Colonic mucosa (tissue), 4 donors: Measurements from ENCODE around the gene LLCFC1. TPM values are rescaled to one million over a fixed set of nuclear protein-coding genes. Genes with fewer than 3 reads are reported as not detected.

Experiments used
- DNase-seq: peaks from one replicate; pipeline ENCODE4 v3.0.0-alpha.2; 2020
- H3K27ac ChIP-seq: fragments of 200-600 bp; one replicate; pipeline ENCODE4 v1.8.0; 2021
- H3K27me3 ChIP-seq: fragments of 200-600 bp; one replicate; pipeline ENCODE4 v1.8.0; 2021
- H3K36me3 ChIP-seq: fragments of 200-600 bp; one replicate; pipeline ENCODE4 v1.8.0; 2021
- H3K4me1 ChIP-seq: fragments of 200-600 bp; one replicate; pipeline ENCODE4 v1.8.0; 2021; ENCODE audit warnings: mild to moderate bottlenecking
- H3K4me3 ChIP-seq: fragments of 200-600 bp; one replicate; pipeline ENCODE4 v1.8.0; 2021
- H3K9ac ChIP-seq, 2 donors: one replicate each; pipeline ENCODE4 v1.7.0; 2013; ENCODE audit warnings: control low read depth in 2 of 2, low read depth in 2 of 2, low read length in 2 of 2
- H3K9me3 ChIP-seq: fragments of 200-600 bp; one replicate; pipeline ENCODE4 v1.8.0; 2021
- intact Hi-C: fragments of 100-400 bp; cut with DNase I; formaldehyde crosslinking; loops from one replicate; pipeline ENCODE4 v1.14.1; 2022
- total RNA-seq, 2 donors: library from RNA; stranded (reverse); fragmentation: NEBNext Ultra II Directional in 1 of 2; extraction: Animal tissue kit (Norgen Biotek cat#: 25700) in 1 of 2; gene quantifications; one replicate each; pipeline ENCODE4 v1.2.1, GENCODE V29; 2021
- TF ChIP-seq, protein P1 (sequence below): fragments of 200-600 bp; IDR thresholded peaks from one replicate; pipeline ENCODE4 v1.8.0; 2022; ENCODE audit warnings: antibody characterized with exemption, mild to moderate bottlenecking
- donor health status: healthy.
- donor health status: DM: no; HTN: no; CAD: no.
- donor health status: DM: no; HTN: no; CAD: no.

Gene LLCFC1
- total RNA-seq, 2 donors from 2014 or later, result not detected

DNA sequence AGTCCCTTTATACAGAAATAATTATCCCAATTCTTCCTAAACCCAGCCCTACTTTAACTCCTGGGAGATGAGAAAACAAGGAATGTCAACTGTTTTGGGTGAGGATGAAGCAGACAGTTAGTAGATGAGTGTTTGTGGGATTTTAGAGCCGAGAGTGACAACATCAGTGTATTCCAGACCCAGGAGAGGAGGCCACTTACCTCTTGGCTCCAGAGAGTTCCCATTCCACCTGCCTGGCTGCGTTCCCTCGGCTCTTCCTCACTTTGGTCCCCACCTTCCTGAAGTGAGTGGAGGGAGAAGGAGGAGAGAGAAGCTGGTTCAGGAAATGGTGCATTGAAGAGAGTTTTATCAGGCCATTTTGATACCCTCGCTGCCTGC, 22.3 kb downstream of the LLCFC1 start:
- intact Hi-C loops, result no loop called here
- no peaks in the 10 kb centered on the region for H3K4me1 ChIP-seq
- no peak overlapping the region for H3K27ac ChIP-seq
- no peak overlapping the region for H3K4me3 ChIP-seq
- H3K36me3 ChIP-seq, result no peaks in the 10 kb centered on the region
- DNase-seq, result no peak
- H3K9me3 ChIP-seq, result no peaks in the 10 kb centered on the region
- TF ChIP-seq, protein P1, sequence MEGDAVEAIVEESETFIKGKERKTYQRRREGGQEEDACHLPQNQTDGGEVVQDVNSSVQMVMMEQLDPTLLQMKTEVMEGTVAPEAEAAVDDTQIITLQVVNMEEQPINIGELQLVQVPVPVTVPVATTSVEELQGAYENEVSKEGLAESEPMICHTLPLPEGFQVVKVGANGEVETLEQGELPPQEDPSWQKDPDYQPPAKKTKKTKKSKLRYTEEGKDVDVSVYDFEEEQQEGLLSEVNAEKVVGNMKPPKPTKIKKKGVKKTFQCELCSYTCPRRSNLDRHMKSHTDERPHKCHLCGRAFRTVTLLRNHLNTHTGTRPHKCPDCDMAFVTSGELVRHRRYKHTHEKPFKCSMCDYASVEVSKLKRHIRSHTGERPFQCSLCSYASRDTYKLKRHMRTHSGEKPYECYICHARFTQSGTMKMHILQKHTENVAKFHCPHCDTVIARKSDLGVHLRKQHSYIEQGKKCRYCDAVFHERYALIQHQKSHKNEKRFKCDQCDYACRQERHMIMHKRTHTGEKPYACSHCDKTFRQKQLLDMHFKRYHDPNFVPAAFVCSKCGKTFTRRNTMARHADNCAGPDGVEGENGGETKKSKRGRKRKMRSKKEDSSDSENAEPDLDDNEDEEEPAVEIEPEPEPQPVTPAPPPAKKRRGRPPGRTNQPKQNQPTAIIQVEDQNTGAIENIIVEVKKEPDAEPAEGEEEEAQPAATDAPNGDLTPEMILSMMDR, result no peak
- H3K9ac ChIP-seq, result no peak overlapping the region
- no peaks in the 10 kb centered on the region for H3K27me3 ChIP-seq

DNA sequence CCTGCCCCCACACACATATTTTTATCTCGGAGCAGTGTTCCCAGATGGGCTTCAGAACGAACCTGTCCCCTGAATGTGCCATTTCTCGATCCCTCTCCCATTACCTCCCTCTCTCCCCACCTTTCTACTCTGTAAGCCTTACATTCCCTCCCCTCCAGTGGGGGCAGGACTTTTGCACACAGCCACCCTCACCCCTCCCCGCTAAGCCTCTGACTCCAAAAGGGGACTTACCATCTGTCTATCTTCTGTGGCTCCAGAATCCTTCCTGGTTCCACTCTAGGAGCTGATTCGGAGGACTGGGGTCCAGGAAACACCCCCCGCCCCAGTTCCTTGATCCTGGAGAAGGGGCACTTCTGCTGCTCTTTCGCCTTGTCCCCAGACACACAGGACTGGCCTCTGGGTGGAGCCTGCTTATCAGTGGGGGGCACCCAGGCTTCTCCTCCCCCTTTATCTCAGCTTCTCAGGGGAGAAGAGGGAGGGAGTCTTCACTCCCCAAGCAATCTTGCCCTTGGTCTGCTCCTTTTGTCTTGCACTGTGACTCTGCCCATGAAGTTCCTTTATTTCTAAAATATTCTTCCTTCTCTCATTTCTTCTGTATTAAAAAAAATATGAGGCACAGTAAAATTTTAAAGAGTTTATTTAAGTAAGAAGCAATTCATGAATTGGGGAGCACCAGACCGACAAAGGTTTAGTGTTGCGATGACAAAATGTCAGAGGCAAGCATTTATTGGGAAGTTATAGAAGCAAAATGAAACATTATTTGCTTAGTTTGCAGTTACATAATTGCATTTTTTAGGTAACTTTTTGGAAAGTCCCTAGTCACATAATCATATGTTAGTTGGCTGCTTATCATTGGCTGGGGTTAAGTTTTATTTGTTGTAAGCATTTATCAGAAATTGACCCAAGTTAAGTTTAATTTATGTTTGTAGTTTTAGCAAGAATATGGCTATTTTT, 23.0 kb downstream of the LLCFC1 start, which contains the start of gene KEL:
KEL (minus strand) TSS at position 391 of the 954 bp plus-strand sequence; CDS start at position 234, 157 bp downstream.
- Histone ChIP-seq H3K36me3 (no peaks in the 10 kb centered on the region), H3K27ac (no peak within 1 kb of the TSS), H3K4me3 (no peak within 1 kb of the TSS), H3K9me3 (no peaks in the 10 kb centered on the region), H3K4me1 (no peaks in the 10 kb centered on the region), H3K9ac (no peak within 1 kb of the TSS), H3K27me3 (no peaks in the 10 kb centered on the region)
- TF ChIP-seq, protein P1, result no peak
- intact Hi-C loops, result no loop called here
- DNase-seq, result no peak

DNA sequence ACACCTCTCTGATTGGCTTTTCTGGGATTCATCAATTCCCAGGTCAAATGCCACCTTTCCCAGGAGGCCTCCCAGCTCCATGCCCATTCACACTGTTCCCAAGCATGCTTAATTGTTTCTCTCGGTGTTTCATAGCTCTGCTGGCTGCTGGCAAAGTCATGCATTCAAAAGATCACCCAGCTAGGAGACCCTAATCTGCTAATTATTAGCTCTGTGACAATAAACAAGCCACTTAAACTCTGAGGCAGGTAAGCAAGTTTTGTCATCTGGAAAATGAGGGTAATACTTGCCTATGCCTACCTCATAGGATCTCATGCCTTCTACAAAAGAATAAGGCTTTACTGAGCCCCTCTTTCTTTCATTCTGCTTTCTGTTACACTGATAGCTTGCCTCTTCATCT, 23.7 kb downstream of the LLCFC1 start:
- intact Hi-C loops, result no loop called here

DNA sequence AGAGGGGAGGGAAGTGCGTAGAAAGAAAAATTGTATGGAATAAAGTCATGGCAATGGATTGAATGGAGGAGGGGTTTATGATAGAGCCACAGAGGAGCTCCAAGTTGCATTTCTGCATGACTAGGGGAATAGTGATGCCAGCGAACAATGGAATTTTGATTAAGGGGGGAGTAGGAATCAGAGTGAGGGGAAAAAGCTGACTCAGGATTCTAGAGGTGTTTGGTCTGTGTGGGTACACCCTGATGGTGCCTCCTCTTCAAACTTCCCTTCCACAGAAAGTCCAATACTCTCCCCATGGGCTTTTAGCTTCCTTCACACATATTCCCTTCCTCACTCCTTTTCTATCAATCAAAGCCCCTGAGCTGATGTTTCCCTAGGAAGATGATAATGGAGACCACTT, 24.7 kb downstream of the LLCFC1 start:
- no peak for DNase-seq
- H3K9me3 ChIP-seq, result no peaks in the 10 kb centered on the region
- H3K36me3 ChIP-seq, result no peaks in the 10 kb centered on the region
- no peaks in the 10 kb centered on the region for H3K4me1 ChIP-seq
- H3K27me3 ChIP-seq, result no peaks in the 10 kb centered on the region
- H3K9ac ChIP-seq, result no peak overlapping the region
- TF ChIP-seq, protein P1, result no peak
- intact Hi-C loops, result no loop called here
- no peak overlapping the region for H3K4me3 ChIP-seq
- no peak overlapping the region for H3K27ac ChIP-seq

More for the DNA sequence above, 23.7 kb downstream of the LLCFC1 start:
- no peaks in the 10 kb centered on the region for H3K27me3 ChIP-seq
- DNase-seq, result no peak
- H3K9me3 ChIP-seq, result no peaks in the 10 kb centered on the region
- H3K36me3 ChIP-seq, result no peaks in the 10 kb centered on the region
- TF ChIP-seq, protein P1, result no peak
- H3K4me3 ChIP-seq, result no peak overlapping the region
- H3K27ac ChIP-seq, result no peak overlapping the region
- H3K9ac ChIP-seq, result no peak overlapping the region
- no peaks in the 10 kb centered on the region for H3K4me1 ChIP-seq

DNA sequence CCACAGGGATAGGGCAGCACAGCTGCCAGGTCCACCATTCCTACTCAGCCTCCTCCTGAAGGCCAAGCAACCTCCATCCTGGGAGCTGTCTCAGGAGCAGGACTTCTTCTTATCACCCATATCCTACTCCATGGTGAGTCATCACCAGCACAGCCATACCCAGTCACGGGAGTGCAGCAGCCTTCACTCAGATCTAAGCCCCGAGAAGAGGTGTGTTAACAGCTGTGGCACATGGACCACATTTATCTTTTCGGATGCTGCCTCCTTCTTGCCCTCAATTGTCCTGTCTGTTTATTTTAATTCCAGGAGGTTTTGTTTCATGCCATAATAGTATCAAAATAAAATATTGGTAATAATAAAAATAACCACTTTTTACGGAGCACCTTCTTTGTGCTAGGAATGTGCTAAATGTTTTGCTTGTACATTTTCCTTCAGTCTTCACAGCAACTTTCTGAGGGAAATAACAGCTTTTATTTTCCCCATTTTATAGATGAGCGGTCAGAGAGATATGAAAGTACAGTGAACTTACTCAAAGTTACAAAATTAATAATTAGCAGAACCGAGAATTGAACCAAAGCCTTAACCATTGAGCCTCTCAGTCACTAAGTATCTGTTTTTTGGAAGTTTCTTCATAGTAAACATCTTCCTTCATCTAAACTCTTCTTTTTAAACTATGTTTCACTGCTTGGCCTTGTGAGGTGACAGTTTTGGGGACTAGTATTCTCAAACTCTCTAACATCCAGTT, 25.4 kb downstream of the LLCFC1 start:
- no peak overlapping the region for H3K27ac ChIP-seq
- H3K36me3 ChIP-seq, result no peaks in the 10 kb centered on the region
- H3K4me1 ChIP-seq, result no peaks in the 10 kb centered on the region
- no peak overlapping the region for H3K9ac ChIP-seq
- no peaks in the 10 kb centered on the region for H3K27me3 ChIP-seq
- intact Hi-C loops, result no loop called here
- no peak overlapping the region for H3K4me3 ChIP-seq
- DNase-seq, result no peak
- TF ChIP-seq, protein P1, result no peak
- no peaks in the 10 kb centered on the region for H3K9me3 ChIP-seq
